ENCODE results near the gene HIKESHI.
"Not testable (repeated sequence)": the region's sequence is repeated elsewhere in the genome, so short reads cannot be mapped to it uniquely, and the experiment has no call there.

Gene HIKESHI, protein sequence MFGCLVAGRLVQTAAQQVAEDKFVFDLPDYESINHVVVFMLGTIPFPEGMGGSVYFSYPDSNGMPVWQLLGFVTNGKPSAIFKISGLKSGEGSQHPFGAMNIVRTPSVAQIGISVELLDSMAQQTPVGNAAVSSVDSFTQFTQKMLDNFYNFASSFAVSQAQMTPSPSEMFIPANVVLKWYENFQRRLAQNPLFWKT

DNA sequence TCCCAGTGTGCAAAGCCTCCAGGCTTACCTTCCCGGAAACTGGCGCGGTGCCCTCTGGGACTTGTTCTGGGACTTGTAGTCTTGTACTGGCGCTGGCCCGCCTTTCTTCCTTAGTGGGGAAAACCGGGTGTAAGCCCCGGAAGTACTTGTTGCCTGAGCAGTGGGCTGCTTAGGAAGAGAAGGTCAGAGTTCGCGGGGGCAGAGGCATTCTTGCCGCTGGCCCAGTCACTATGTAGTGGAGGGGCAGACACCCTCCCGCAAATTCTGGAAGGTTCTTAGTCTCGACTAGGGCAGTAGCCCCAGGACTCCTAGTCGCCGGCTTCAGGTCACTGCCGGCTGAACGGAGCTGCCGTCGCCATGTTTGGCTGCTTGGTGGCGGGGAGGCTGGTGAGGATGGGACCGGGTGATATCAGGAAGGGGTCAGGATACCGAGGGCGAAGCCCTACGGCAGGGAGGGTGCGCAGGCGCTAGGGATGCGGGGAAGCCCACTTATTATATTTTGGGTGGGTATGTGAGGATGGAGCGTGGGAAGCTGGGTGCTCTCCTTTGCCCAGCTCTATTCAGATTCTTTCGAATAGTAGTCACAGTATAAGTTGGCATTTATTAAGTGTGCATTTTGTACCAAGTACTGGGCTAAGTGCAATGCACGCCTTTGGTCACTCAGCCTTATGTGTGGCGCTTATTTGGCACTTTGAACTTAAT lies at the start of gene HIKESHI:
Gene HIKESHI (plus strand): TSS at position 149 of the 702 bp plus-strand sequence. CDS start 209 bp downstream, at position 358.
- DNase-seq, result peak; percentile 97

DNA sequence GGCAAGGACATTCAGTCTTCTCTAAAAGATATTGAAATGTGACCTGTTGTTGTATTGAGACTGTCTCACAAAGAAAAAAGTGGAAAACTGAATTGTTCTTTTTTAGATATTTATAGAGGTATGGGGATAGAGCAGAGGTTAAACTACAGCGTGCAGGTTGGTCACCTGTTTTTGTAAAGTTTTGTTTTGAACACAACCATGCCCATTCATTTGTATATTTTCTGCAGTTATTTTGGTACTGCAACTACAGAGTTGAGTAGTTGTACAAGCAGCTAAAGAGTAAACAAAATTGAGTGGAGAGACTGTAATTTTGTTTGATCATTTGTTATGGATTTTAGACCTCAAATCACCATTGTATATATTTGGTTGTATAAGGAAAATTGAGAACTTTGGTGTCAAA lies 46.1 kb upstream of the HIKESHI start:
- DNase-seq, result no peak

DNA sequence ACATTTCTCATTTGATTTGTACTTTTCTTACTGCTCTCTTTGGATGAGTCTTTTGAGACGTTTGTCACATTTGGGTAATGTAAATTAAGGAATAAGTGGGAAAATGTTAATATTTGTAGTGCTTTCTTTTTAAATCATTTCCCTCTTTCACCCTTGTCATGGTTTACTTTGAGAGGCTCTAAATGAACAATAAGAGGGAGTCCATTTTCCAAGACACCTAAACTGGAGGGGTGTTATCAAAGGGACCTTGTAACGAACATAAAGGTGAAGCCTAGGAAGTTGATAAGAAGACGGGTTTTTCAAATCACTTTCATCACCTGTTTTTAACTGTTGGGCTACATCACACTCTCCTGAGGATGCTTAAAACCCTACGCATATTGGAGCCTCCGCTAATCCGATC lies 45.4 kb upstream of the HIKESHI start:
- DNase-seq, result no peak

DNA sequence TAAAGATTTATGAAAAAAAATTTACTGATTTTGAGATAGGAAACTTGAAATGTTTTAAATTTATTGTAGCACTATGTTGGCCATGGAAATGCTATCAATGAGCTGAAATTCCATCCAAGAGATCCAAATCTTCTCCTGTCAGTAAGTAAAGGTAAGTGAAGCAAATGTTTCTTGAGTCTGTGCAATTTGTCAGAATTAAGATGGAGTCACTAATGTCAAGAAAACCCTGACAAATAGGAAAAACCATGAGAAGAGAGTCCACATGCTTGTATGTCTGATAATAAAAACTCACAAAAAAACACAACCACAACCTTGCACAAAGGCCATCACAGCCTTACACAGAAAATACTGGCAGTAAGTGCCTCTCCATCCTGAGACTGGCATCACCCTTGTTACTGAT lies 44.6 kb upstream of the HIKESHI start:
- no peak for DNase-seq

DNA sequence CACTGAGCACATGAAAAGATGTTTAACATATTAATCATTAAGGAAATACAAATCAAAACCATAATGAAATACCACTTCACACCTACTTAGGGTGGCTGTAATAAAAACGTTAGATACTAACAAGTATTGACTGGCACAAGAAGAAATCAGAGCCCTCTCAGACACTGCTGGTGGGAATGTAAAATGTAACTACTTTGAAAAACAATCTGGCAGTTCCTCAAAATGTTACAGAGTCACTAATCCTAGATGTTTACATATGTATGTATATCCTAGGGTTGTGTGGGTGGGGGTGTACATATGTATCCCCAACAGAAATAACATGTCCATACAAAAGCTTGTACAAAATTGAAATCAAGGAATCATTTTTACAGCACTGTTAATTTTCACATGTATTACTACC lies 42.3 kb upstream of the HIKESHI start:
- no peak for DNase-seq

DNA sequence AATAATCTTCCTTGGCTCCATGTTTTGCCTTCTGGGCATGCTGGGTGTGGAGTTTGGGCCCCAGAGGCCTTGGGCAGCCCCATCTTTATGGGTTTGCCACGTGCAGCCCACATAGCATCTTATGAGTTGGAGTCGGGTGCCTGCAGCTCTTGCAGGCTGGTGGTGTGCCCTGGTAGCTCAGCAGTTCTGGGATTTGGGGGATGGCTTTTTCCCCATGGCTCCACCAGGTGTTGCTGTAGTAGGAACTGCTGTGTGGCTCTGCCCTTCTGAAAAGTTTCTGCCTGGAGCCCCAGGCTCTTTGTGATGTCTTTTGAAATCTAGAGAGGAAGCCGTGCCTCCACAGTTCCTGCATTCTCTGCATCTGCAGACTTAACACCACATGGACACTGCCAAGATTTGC lies 40.7 kb upstream of the HIKESHI start:
- no peak for DNase-seq

DNA sequence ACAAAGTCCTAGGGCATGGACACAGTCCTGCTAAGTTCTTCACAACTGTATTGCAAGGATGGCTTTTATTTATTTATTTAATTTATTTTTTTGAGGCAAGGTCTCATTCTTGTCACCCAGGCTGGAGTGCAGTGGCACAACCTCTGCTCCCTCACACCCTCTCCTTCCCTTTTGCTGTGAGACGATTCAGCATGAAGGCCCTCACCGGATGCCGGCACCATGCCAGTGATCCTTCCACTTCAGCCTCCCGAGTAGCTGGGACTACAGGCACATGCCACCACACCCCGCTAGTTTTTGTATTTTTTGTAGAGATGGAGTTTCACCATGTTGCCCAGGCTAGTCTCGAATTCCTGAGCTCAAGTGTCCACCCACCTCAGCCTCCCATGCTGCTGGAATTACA lies 39.7 kb upstream of the HIKESHI start:
- DNase-seq, result no peak

DNA sequence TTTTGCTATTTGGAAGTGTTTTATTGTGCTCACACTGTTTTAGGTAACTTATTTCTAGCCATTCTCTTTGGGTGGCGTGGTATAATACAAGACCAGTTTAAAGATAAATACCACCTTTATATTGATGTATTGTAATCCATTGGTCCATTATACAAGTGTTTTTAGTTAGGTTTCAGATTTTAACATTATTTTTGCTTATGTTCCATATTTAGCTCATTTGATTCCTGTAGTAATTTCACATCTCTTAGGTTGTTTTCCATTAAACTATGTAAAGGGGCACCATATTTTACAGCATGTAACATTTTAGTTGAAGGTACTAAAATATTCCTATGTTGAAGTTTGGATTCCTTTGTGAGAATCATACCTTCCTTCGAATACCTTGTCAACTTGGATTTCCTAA lies 37.4 kb upstream of the HIKESHI start:
- no peak for DNase-seq

DNA sequence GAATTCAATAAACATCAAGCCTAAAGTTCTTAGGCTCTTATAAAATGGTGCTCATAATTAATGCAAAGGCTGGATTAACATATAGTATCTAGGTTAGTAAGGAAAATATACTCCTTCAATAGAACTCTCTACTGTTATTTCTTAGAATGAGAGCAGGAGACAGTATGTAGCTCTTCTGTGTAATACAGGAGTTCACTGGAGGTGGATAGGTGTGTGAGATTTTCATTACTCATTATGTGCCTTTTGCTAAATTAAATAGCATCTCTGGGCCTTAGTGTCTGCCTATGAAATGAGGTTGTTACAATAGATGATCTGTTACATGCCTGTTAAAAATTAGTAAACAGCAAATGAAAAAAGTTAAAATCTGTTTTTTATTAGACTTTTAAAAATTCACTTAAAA lies 36.8 kb upstream of the HIKESHI start:
- DNase-seq, result no peak

DNA sequence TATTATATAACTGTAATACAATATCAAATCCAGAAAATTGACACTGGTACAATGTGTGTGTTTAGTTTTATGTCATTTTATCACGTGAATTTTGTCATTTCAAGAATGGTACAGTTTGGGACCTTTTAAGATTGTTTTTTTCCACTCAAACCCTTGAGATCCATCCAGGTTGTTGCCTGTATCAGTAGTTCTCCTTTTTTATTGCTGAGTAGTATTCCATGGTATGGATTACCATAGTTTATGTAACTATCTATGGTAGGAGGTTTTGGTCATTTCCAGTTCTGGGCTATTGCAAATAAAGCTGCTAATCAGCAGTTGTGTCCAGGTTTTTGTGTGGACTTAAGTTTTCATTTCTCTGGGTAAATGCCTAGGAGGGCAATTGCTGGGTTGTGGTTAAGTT lies 32.4 kb upstream of the HIKESHI start:
- DNase-seq, result no peak

DNA sequence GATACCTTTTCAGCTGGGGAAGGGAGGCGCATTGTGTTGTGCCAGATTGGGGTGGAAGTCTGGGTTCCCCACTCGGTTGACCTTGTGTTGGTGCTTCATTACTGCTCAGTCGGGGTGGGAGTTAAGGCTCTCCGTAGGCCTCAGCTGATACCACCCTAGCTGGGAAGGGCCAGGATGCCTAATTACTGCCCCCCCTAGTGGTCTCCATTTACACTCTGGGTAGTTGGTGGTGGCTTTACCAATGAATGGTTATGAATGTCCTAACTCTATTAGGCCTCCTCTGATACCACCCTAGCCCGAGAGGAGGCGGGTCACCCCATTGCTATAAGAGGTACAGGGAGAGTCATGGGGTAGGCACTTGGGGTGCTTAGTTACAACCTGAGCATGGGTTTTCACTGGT lies 27.5 kb upstream of the HIKESHI start:
- no peak for DNase-seq

DNA sequence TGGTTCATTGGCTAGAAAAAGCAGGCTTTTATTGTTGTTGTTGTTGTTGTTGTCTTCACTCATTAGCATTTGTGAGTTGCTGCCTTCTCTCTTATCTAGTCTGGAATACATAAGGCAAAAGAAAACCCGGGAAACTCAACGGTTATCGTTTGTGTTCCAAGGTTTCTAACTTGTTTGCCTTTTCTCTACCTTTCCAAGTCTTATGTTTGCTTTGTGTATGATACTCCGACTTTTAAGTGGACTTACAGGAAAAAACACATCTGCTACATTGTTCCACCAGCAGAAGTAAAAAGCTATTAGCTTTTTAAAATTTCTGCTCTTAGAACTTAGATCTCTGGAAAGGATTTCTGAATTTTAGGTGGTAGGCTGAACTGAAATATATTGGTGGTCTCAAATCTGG lies 27.0 kb upstream of the HIKESHI start:
- DNase-seq, result no peak

DNA sequence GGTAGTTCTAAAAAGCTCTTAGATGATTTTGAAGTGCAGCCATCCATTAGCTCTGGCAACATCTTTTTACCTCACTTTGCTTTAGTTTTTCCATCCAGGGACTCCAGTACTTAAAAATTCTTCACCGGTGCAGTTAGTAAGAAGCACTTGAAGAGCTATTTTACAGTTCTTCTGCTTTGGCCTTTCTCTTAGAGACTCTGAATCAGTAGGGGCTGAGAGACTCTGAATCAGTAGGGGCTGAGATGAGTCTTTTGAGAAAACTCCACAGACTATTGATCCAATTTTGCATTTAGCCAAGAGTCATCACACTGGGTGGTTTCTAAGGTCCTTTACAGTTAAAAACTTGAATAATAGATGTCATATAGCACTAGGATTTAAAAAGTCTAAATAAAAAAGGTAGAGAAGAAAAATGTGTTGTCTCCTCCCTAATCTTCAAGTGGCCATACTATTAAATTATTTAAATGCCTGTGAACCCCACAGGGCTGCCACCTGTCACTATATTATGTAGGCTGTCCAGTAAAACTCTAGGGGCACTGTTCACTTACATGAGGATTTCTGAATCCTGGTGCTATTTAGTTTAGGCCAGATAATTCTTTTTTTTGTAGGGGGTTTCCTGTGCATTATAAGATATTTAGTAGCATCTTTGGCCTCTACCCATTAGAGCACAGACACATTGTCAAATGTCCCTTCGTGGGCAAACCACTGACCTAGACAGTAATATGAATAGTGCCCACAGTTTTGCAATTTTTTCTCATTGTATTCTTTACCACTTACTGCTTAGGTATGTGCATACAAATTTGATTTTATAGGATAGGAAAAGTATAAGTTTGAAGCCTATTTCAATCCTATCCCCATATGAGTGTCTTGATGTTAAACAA lies 26.3 kb upstream of the HIKESHI start:
- no peak for DNase-seq

DNA sequence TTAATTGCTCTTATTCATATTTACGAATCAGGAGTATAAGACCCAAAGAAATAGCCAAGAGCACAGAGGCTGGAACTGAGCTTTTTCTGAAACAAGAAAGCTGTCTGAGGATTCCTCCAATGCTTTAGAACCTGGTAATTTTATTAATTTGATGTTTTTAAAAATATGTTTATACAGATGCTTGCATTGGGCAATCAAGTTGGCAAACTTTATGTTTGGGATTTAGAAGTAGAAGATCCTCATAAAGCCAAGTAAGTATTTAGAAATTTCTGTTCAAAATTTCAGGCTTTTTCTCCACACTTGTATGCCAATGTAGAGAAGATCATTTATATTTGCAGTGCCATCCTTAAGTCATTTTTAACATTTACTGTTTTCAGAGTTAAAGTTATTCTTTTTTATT lies 24.3 kb upstream of the HIKESHI start:
- no peak for DNase-seq

DNA sequence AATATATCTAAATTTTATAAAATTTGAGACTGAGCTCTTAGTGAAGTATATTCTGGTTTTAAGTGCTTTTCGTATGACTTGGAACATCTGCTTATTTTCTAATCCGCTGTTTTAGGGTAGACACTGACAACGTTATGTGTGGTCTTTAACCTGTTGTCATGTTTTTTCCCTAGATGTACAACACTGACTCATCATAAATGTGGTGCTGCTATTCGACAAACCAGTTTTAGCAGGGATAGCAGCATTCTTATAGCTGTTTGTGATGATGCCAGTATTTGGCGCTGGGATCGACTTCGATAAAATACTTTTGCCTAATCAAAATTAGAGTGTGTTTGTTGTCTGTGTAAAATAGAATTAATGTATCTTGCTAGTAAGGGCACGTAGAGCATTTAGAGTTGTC lies 23.8 kb upstream of the HIKESHI start:
- no peak for DNase-seq

DNA sequence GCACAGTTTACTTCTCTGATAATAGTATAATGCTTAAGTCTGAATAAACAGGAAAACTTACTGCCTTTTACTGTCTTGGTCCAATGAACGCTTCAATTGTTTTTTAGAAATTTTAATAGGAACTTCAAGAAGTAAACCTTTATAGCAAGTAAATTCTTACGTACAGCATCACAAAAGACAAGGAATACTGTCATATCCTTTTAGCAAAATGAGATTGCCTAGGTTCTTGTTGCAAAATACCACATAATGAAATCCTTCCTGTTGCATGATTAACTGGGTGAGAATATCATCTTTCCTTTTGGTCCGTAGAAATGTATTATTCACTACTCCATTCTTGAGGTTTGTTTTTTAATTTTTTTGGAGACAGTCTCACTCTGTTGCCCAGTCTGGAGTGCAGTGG lies 22.3 kb upstream of the HIKESHI start:
- DNase-seq, result no peak

DNA sequence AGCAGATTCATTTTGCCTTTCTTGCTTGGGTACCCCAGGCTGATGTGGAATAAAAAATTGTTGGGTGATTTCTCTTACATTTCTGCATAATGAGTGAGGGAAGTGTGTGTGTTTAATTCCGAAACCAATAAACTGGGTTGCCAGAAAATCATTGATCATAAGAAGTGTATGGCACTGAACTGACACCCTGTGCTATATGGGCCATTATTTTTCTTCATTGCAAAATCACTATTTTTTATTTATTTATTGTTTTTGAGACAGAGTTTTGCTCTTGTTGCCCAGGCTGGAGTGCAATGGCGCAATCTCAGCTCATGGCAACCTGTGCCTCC lies 14.6 kb upstream of the HIKESHI start:
- DNase-seq, result no peak

DNA sequence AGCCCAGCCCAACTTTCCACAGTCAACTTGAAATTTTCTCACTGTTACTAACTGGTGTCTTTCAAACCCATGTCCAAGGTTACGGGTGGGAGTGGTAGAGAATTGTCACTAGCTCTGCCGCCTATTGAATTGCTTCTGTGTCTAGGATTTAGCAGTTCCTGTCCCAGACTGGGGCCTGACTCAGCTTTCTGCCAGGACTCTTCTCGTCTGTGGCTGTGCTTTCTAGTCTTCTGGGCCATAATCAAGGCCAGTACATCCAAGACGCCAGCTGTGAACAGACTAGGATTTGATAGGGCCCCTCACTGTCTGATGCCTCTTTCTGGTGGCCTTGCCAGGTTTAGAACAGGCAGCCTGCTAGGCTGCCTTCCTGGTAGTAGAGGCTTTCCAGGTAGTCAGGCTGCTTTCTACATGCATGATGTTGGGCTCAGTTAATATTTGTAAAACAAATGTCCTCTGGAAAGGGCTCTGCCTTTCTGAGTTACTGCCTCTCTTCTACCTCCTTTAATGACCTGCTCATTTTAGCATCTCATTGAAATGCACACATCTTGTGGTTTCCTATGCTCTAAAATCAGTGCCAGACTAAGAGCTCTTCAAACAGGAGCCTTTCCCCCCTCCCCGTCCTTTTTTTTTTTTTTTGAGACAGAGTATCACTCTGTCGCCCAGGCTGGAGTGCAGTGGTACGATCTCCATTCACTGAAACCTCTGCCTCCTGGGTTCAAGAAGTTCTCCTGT lies 13.1 kb upstream of the HIKESHI start:
- DNase-seq, result no peak

DNA sequence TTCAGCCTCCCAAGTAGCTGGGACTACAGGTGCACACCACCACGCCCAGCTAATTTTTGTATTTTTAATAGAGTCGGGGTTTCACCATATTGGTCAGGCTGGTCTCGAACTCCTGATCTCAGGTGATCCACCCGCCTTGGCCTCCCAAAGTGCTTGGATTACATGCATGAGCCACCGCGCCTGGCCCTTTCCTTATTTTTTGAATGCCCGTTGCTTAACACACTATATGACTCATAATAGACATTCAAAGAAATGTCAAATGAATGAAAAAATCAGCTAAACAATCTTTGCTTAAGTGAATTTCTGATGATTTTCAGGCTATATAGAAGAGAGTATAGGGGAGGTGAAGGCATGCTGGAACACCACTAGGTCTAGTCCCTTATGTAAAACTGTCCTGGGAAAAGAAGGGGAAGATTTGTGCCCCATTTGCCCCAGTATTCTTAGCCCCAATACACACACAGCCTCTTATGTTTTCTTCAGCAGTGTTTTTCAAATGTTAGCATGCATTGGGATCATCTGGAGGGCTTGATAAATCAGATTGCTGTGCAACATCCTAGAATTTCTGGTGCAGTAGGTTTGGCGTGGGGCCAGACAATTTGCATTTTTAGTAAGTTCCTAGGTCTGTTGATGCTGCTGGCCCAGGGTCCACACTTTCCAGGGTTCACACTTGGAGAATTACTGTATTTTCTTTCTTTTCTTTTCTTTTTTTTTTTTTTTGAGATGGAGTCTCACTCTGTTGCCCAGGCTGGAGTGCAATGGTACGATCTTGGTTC lies 12.3 kb upstream of the HIKESHI start:
- DNase-seq, result not testable (repeated sequence)

DNA sequence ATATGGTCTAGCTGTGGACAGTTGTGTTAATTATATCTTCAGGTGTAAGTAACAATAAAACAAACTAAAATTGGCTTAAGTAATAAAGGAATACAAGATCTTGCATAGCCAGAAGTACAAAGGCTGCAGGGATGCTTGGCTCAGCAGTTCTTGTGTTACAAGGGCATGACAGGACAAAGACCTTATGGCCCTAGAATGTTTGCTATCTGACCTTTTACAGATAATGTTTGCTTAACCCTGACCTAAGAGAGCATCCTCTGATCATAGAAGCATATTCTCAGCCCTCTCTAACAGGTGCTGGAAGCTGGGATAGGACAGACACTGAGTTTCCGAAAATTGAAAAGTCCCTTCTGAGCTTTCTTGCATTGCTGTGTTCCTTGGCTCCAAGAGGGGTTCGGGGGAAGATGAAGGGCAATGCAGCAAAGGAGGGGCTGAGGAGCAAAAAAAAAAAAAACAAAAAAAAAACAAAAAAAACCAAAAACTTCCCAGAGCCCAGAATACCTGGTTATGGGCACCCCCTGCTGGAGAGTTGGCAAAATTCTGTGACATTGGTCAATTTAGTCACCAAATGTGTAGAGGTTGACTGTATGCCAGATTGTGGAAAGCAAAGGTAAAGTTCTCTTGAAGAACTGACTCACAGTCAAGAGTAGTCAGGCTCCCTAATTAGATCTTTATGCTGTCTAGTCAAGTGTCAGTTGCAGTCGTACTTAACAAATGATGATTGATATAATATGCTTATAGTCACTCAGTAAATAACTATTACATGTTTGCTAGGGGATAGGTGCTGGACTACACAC lies 10.4 kb upstream of the HIKESHI start:
- peak; percentile 42 for DNase-seq

DNA sequence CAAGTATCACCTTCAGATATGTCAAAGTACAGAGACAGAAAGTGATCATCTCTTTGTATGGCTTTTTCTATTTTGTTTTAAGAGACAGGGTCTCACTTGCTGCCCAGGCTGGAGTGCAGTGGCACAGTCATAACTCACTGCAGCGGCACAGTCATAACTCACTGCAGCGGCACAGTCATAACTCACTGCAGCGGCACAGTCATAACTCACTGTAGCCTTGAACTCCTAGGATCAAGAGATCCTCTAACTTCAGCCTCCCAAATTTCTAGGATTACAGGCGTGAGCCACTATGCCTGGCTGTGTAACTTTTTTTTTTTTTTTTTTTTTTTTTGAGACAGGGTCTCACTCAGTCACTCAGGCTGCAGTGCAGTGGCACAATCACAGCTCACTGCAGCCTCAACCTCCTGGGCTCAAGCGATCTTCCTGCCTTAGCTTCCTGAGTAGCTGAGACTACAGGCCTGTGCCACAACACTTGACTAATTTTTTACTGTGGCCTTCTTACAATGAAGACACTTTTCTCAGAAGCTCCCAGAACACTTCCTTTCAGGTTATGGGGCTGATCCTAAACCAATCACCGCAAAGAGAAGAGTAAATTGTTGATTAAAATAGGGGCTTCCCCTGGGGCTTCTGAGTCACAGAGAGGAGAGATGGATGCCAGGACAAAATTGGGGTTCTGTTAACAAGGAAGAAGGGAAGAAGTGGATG lies 9.0 kb upstream of the HIKESHI start:
- DNase-seq, result no peak
